ENCODE results near the gene SMARCD3. TPM values are rescaled to one million over a fixed set of nuclear protein-coding genes. Genes with fewer than 3 reads are reported as not detected.

SMARCD3 gene
- total and polyA plus RNA-seq, 4 donors = 1.8 to 5.6 (median 2.1) TPM

- Histone ChIP-seq H3K27ac (ENCODE audit: low read depth in 1 of 2, low read length in 2 of 2) (no peak overlapping the region), H3K36me3 (ENCODE audit: control insufficient read depth in 4 of 4, insufficient read depth in 3 of 4, low read depth in 1 of 4, low read length in 3 of 4) (no peaks in the 10 kb centered on the region), H3K4me1 (ENCODE audit: control insufficient read depth in 4 of 4, insufficient read depth in 4 of 4, low read length in 3 of 4) (no peaks in the 10 kb centered on the region), H3K9ac (ENCODE audit: low read depth in 1 of 2, low read length in 2 of 2) (no peak overlapping the region), H3K4me3 (ENCODE audit: low read depth in 1 of 3, low read length in 3 of 3) (no peak overlapping the region), H3K27me3 (ENCODE audit: control insufficient read depth in 4 of 4, insufficient read depth in 4 of 4, low read length in 3 of 4) (peaks cover 0 to 12% (median 0%) of the 10 kb centered on the region in 4 donors), H3K9me3 (ENCODE audit: control insufficient read depth in 4 of 4, low read length in 3 of 4) (no peaks in the 10 kb centered on the region)
- DNase-seq (ENCODE audit: low spot score) = no peak
- TF ChIP-seq ATF3 (IDR thresholded peaks at IDR 0.05) = no peak
- no peak for TF ChIP-seq TAF1 (conservative IDR thresholded peaks at IDR 0.05)
- TF ChIP-seq REST (IDR thresholded peaks at IDR 0.05) = no peak
- no peak for TF ChIP-seq CTCF (IDR thresholded peaks at IDR 0.05; ENCODE audit: low read depth, low read length, missing input control)
- no peak for TF ChIP-seq FOXA2 (IDR thresholded peaks at IDR 0.05)
- no peak for TF ChIP-seq ZBTB33 (IDR thresholded peaks at IDR 0.05)
- TF ChIP-seq GABPA (IDR thresholded peaks at IDR 0.05 in 1 of 2, conservative IDR thresholded peaks at IDR 0.05 in 1 of 2) = no peak
- no peak for TF ChIP-seq EGR1 (IDR thresholded peaks at IDR 0.05; ENCODE audit: low read depth in 2 of 2)
- TF ChIP-seq RAD21 (IDR thresholded peaks at IDR 0.05) = no peak
- TF ChIP-seq NR2F2 (IDR thresholded peaks at IDR 0.05) = no peak
- no peak for TF ChIP-seq FOXA1 (IDR thresholded peaks at IDR 0.05)
- TF ChIP-seq JUND (IDR thresholded peaks at IDR 0.05) = no peak
- no peak for TF ChIP-seq YY1 (IDR thresholded peaks at IDR 0.05)
- TF ChIP-seq MAX (IDR thresholded peaks at IDR 0.05) = no peak
- no peak for TF ChIP-seq RXRA (IDR thresholded peaks at IDR 0.05)
- 62% methylated on average over 9 of the region's 9 CpGs for WGBS
Measured at GRCh38 chr7:151207315-151207714, 41.2 kb downstream of the SMARCD3 start.

- 55% methylated on average over 9 of the region's 9 CpGs for WGBS
- DNase-seq (ENCODE audit: low spot score) = no peak
- TF ChIP-seq SP1 (IDR thresholded peaks at IDR 0.05) (no peak), GABPA (IDR thresholded peaks at IDR 0.05 in 1 of 2, conservative IDR thresholded peaks at IDR 0.05 in 1 of 2) (no peak), NR2F2 (IDR thresholded peaks at IDR 0.05) (no peak), YY1 (IDR thresholded peaks at IDR 0.05) (no peak), ZBTB33 (IDR thresholded peaks at IDR 0.05) (no peak), TAF1 (conservative IDR thresholded peaks at IDR 0.05) (no peak), EGR1 (IDR thresholded peaks at IDR 0.05; ENCODE audit: low read depth in 2 of 2) (no peak), CTCF (IDR thresholded peaks at IDR 0.05; ENCODE audit: low read depth, low read length, missing input control) (no peak)
Measured at GRCh38 chr7:151206914-151207313, 41.6 kb downstream of the SMARCD3 start.

More at GRCh38 chr7:151206914-151207313, 41.6 kb downstream of the SMARCD3 start:
- Histone ChIP-seq H3K36me3 (ENCODE audit: control insufficient read depth in 4 of 4, insufficient read depth in 3 of 4, low read depth in 1 of 4, low read length in 3 of 4) (no peaks in the 10 kb centered on the region), H3K4me1 (ENCODE audit: control insufficient read depth in 4 of 4, insufficient read depth in 4 of 4, low read length in 3 of 4) (no peaks in the 10 kb centered on the region), H3K27ac (ENCODE audit: low read depth in 1 of 2, low read length in 2 of 2) (no peak overlapping the region), H3K27me3 (ENCODE audit: control insufficient read depth in 4 of 4, insufficient read depth in 4 of 4, low read length in 3 of 4) (peaks cover 0 to 12% (median 0%) of the 10 kb centered on the region in 4 donors), H3K9me3 (ENCODE audit: control insufficient read depth in 4 of 4, low read length in 3 of 4) (no peaks in the 10 kb centered on the region), H3K9ac (ENCODE audit: low read depth in 1 of 2, low read length in 2 of 2) (no peak overlapping the region), H3K4me3 (ENCODE audit: low read depth in 1 of 3, low read length in 3 of 3) (no peak overlapping the region)
